Activated T-cell treated with anti-CD3 and anti-CD28 coated beads for 24 hours (primary cell): ENCODE results near the gene TFB1M.
"Not testable (repeated sequence)": the region's sequence is repeated elsewhere in the genome, so short reads cannot be mapped to it uniquely, and the experiment has no call there.

Experiments used
- DNase-seq: peaks from one replicate; pipeline ENCODE4 v3.0.0-alpha.2; 2020; ENCODE audit warnings: low read depth

TFB1M gene

DNA sequence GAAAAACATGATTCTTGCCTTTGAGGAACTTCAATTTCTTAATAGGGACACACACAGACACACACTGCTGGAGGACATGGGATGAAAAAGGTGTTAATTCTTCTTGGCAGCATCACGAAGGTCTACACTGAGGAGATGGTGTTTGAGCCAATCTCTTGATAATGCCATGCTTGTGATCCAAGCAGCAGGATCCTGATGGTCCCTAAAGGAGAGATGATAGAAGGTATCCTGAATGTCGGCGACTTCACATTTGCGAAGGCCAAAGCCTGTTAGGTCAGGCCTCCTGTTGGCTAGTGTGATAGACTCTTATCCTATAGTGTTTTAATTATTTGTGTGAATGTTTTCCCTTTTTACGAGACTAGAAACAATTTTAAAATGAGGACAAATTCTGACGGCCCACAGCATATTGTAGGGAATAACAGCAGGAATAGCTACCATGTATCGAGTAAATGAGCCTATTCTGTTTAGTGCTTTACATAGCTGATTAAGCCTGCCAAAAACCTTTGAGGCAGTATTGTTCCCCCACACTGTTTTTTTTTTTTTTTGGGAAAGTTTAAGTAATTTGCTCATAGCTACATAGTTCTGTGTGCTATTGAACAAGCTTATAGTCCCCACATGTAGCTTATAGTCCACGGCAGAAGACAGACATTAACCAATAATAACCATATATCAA, 15.3 kb upstream of the TFB1M start:
- DNase-seq = no peak

DNA sequence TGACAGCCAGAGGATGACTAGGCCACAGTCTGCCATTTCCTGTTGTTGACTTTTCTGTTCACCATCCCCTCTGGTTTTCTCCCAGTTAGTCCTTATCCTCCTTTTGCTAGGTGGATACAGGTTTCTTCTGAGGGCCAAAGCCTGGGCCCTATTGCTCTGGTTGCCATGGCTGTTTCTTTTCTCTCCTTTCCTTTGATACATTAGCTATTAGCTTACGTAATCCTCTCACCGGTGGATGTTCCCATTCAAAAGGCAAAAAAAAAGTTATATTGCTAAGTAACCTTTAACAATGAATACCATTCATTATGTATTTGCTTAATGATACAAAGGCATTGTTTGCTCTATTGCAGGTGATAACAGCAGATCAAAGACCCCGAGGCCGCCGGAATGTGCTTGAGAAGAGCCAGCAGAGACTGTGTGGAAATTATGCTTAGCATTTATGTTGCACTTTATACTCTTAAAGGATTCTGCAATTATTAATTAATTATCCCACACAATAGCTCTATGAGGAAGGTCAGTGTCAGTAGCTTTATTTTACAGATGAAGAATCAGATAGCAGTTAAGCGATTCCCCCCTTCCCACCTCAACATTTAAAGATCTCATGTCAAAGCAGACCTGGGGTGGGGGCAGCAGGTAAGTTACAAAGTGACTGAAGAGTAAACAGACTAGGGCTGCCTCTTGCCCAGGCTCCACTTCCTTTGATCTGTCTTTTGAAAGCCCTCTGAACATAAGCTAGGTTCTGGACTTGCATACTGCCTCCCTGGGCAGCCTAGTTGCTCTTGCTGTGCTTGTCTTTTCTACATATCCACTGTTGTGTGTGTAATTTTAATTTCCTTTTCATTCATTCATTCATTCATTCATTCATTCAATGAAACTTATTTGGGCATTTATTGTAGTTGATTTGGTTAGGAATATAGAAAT, 14.5 kb upstream of the TFB1M start:
- no peak for DNase-seq

DNA sequence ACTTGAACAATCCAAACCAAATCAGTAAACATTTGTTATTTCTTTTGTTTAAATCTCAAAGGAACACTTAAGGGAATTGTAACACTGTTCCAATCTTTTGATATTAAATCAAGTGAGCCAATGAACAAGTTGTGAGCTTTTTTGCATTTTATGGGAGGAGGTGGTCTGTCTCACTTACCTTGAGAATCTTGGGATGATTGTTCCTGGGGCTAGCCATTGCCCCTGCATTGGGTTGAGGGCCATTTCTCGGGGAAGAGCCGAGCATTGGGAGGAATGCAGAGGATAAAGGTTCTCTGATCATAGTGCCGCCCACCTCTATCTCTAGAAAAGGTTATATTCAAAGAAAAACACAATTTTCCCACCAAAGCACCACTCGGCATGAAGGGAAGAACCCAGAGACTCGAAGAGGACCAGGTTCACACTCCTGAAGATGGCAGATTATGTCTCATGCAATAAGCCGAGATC, 13.8 kb upstream of the TFB1M start:
- DNase-seq = no peak

DNA sequence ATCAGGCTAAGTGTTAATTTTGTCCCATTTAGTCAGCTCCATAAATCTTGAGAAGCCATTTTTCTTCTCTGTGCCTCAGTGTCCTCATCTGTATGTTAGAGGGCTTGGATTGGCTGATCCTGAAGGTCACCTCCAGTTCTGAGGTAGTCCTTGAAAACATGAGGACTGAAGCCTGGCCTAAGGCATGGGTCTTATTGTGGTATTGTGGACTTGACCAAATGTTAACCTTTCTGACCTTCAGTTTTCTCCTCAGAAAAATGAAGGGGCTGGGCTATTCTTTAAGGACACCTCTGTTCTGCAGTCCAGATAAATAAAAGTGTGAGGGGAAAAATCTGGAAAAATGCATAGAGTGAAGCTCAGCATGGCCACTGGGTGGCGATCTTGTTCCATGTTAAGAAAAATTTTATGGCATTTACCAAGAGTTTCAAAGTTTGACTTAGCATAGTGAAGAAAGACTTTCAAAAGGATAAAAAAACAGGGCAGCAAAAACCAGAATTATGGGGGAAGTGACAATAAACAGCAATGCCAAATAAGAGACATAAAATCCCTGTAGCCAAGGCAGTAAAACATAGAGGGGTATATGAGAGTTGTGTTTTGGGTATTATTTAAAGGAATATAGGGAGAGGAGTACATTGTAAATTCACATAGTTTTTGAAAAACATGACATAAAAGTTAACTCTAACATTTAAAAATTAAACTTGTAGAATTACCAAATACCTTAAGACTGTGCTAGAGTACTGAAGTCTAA, 13.2 kb upstream of the TFB1M start:
- DNase-seq = peak; percentile 54

DNA sequence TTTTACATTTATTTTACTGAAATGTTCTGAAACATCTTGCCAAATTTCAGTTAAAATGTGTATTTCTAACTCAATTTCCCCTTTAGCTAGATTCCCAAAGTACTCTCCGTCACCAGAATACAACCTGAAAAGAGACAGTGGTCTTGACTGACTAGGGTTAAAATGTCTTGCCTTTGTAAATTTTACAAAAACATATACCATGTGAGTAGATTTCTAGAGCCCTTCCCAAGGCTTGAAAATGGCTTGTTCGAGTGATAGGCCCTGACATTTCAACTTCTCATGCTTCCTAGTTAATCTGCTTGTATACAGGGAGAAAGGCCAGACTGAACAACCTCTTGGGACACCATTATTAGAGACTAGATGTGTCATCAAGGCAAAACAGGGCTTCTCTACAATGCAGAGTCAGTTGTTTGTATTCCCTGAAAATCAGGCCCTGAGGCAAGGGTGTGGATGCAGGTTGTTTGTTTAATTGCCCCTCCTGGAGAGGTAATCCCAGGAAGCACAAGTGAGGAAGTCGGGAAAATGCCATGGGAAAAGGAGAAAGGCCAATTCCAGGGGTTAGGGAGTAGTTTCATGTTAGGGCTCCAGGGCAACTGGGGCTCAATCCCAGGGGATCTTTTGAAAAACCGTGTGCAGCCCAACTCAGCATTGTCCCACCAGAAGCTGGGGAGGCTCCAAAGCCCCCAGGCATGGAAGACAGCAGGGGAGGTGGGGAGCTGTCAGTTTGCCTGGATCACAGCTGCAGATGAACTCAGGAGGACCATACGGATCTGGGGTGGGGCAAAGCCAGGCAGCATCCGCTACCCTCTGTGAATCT, 11.6 kb upstream of the TFB1M start:
- no peak for DNase-seq

DNA sequence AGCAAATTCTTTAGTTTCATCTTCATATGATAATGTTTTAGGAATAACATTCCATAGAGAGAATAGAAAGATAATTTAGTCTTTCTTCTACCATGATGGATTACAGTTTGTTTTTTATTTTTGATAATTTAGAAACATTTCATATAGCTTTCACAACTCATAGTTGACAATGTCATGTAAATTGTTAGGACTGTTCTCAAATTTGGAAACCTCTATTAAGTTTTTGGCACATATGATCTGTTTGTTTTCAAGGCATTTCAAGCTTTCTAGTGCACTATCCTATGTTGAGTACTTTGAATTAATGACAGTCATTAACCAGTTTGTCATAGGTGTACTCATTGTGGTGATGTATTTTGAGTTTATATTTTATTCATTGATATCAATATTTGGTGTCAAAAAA, 10.7 kb upstream of the TFB1M start:
- no peak for DNase-seq

DNA sequence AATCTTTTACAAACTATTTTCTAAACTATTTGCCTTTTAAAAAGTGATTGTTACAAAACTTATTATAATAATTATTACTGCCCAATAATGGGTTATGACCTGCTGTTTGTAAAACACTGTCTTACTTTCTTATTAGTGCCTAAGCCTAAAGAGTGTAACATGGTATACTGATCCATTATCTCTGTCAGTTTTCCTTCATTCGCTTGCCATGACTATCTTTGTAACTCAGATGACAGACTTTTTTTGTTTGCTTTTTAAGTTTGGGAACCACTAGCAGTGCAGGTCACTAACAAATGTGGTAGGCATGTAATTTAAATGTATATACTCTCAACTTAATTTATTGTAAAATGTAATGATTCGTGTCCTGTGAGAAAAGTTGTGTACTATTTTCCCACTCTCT, 9.9 kb upstream of the TFB1M start:
- DNase-seq = no peak

DNA sequence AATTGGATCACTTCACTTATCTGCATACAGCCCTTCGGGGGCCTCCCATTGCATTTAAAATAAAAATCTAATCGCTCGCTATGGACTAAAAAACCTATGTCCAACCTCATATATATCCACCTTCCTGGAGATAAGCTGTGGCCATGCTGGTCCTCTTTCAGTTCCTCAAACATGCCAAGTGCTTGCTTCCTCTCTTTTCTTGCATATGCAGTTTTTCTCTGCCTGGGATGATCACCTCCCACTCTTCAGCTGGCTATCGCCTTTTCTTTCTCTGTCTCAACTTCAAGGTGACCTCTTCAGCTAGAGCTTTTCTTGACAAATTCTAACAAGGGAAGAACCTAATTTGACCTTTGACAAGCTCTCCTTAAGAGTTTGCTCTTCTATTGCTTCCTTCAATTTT, 5.6 kb upstream of the TFB1M start:
- DNase-seq = no peak

DNA sequence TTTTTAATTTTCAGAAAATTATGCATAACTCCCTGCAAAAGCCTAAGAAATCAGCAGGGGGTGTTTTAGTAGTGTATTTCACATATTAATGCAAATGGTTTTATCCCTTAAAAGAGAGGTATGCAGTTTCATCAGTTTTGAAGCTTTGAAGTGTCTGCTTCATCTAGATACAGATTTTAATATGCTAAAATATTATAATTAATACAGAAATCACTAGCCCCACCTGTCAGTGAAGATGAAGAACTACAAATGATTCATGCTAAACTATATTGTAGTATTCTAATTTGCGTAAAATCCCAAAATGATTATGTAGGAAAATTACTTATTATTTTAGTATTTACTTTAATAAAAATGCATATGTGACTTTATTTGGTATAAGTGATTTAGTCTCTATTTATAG, 2.9 kb upstream of the TFB1M start:
- no peak for DNase-seq

DNA sequence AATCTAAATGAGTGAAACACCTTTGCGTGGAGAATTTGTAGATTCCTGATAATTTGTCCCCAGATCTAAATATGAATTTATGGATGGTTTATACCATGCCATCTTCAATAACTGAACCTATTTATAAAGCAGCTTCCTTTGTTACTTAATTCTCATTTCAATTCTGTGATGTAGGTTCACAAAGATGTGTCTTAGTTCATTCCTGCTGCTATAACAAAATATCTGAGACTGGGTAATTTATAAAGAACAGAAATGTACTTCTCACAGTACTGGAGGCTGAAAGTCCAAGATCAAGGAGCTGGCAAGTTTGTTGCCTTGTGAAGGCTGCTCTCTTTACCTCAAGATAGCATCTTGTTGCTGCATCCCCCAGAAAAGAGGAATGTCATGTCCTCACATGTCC, 2.1 kb upstream of the TFB1M start:
- DNase-seq = no peak

DNA sequence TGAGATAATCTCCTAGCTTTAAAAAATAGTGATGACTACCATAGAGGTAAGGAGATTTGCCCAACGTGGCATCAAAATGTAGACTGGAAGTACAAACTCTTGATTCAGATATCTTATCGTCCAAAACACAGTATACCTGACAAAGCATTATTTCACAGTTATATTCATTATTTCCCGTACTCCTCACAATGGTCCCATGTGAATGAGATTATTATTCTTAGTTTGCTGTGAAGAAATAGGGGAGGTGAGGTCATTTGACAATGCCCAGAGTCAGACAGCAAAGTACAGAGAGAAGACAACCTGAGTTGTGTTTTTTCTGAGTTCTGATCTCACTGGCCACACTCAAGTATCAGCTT, 1.2 kb upstream of the TFB1M start:
- DNase-seq = no peak

DNA sequence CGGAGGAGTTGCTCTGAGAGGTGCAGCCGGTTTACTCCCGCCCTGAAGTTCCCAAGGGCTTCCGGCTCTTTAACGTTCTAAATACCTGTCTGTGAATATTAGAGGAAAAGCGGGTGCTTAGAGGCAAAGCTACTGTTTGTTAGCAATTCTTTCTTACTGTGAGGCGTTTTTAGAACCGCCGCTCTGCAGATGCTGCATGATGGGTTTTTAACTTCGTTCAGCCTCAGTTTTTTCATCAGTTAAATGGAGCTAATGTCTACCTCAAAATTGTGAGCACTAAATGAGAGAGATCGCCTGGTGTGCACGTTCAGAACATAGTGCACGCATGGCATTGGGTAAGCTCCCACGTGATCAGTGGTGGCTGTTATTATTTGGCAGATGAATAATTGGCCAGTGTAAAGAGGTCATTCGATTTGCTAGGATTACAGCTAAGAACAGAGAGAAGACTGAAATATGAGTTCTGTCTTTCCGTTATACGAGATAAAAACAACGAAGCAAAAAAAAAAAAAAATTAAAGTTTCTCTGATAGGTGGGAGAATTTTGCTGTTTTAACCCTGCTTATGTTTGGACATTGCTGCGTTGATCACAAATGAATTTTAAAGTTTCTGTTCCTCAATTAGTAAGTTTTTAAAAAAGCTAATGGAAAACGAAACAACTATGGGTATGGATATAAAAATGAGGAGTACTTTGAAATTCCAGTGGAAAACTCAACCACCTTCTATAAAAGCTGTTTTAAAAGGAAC, 660 bp upstream of the TFB1M start:
- DNase-seq = no peak

DNA sequence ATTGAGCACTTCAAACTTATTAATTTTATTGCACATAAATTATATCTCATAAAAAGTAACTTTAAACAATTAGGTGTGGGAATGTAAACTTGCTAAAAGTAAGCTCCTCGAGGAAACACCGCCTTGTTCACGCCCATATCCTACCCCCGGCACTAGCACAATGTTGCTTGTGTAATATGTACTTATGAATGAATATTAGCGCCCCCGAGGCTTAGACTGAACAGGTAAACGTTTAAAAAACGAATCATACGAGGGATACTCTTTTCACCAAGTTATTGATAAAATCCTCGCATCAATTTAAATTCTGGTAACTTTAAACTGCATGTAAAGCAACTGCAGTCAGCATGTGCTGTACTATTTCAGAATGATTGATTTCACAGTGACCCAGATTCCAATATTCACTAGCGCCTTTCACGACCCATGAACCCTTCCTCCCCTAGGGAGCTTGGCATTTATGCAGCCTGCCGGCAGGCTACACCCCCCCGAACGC, 637 bp downstream of the TFB1M start:
- no peak for DNase-seq

DNA sequence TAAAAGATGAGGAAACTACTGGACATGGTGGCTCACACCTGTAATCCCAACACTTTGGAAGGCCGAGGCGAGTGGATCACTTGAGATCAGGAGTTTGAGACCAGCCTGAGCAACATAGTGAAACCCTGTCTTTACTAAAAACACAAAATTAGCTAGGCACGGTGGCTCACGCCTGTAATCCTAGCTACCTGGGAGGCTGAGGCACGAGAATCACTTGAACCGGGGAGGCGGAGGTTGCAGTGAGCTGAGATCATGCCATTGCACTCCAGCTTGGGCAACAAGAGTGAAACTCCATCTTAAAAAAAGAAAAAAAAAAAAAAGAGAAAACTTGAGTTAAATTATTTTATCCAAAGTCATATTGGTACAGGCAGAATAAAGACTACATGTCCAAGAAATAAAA, 1.3 kb downstream of the TFB1M start:
- not testable (repeated sequence) for DNase-seq

DNA sequence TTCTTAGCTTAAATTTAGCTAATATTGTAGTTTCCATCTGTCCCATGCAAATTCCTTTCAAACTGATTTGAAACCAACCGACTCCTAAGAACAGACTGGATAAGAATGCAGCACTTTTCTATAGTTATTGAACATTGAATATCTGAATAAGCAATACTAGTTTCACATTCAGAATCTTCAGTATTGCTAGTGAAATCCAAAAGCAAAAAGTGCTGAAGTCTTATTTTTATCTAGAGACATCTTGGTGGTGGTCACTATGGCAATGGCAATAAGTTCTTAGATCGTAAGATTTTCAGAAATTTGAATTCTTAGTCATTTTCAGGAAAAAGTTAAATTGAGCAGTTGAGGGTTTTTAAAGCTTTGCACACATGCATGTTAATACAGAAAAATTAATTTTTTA, 2.7 kb downstream of the TFB1M start:
- DNase-seq = no peak

DNA sequence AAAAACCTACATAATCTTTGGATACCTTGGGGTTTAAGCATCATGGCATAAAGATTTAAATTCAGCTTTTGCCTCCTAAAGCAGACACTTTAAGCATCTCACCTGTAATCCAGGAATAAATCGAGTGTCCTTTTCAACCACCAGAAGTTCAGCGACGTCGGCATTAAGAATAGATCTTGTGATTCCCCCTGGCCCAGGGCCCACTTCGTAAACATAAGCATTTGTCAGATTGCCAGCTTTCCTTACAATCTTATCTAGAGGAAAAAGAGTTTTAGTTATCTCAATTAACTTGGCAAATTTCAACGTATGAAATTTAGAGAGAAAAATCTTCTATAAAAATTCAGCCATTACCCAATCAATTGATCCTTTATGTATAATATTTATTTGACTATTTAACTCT, 3.2 kb downstream of the TFB1M start:
- DNase-seq = no peak

DNA sequence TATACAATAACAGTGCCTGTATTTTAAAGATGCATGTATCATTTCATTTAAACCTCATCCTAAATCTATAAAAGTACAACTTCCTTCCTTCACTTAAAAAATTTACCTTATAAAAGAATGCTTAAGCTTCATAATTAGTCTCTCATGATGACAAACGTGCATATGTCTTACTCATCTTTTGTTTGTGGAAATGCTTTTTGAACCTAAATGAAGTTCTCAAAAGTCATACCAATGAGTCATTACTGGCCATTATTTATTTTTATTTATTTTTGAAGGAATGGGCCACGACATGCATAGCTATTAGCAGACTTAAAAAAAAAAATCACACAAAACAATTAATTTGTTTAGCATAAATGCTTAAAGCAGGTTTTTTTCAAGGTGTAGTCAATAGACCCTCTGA, 3.7 kb downstream of the TFB1M start:
- no peak for DNase-seq

DNA sequence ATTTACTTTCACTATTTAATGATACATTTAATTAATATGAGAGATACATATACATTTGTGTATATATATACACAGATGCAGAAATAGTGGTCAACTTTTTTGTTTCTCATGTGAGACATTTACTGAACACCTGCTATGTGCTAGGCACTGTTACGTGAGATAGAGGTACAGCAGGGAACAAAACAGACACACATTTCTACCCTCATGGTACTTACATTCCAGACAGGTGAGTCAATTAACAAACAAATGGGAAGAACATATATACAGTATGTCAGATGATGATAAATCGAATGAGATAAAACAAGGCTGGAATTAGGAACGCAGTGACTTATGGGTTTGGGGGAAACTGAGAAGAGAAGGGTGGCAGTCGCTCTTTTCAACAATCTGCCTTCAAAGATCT, 5.1 kb downstream of the TFB1M start:
- no peak for DNase-seq

DNA sequence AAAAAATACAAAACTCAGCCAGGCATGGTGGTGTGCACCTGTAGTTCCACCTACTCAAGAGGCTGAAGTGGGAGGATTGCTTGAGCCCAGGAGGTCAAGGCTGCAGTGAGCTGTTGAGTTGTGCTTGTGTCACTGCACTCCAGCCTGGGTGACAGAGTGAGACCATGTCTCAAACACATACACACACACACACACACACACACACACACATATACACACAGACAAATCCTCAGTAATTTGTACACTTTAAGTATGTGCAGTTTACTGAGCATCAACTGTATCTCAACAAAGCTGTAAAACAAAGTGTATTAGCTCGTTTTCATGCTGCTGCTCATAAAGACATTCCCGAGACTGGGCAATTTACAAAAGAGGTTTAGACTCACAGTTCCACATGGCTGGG, 7.3 kb downstream of the TFB1M start:
- no peak for DNase-seq

DNA sequence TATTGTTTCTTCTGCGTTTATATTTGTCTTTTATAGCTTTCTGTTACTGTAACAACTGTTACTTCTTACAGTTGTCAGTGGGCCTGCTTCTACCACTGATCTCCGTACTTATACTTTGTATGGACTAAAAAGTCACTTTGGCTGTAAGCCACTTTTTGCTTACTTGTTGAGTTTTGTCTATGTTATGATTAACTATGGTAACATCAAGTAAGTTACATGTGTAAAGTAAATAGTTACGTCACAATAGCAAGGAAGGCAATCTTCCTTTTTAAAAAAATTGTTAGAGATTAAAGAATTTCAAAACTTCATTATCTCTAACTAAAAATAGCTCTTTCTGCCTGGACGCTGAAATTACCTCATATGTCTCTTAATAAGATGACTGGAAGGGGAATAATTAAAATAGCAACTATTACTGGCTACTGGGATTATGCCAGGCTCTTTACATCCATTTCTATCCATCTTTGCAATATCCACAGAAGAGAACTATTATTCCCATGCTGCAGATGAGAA, 10.9 kb downstream of the TFB1M start:
- no peak for DNase-seq

DNA sequence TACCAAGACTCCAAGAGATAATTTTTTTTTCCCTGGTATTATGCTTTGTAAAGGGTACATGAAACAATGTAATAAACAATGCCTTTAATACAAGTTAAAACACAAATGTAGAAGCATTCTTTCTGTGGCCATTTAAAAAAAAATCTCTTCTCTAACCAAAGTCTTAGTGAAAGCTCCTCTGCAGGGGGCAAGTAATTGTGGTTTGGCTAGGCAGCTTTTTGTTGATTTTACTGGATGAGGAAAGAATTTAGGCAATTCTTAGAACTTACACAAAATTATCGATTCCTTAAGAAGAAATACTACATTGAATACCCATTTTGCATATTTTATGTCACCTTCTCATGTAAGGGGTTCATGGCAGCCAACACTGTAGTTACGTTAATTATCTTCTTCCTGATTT, 12.4 kb downstream of the TFB1M start:
- DNase-seq = no peak
